Right lobe of liver (tissue), 4 donors: ENCODE measurements around the gene APBB2.

Experiments used
- CTCF ChIP-seq, 4 donors: fragments of 200-600 bp in 3 of 4; fragments of 450-650 bp in 1 of 4; IDR thresholded peaks; one replicate each; pipeline versions ENCODE4 v1.5.1 to v1.8.0; 2016 to 2022; ENCODE audit warnings: antibody characterized with exemption in 4 of 4, mild to moderate bottlenecking in 2 of 4
- POLR2A ChIP-seq: fragments of 450-650 bp; IDR thresholded peaks from one replicate; pipeline ENCODE4 v1.6.1; 2017; ENCODE audit warnings: antibody characterized with exemption, mild to moderate bottlenecking
- donor health status: DM: no; HTN: no; CAD: no.
- donor health status: DM: no; HTN: no; CAD: no.
- donor health status: DM: no; HTN: yes; CAD: no.

- no peak for TF ChIP-seq CTCF (IDR thresholded peaks at IDR 0.05)
- TF ChIP-seq POLR2A, result no peak
These were observed 257.6 kb downstream of the APBB2 start for GRCh38 chr4:40956721-40957255.
